Colonic mucosa (tissue), 4 donors: ENCODE results near the gene MACROD2. TPM values are rescaled to one million over a fixed set of nuclear protein-coding genes. Genes with fewer than 3 reads are reported as not detected.

Experiments
- DNase-seq: peaks from one replicate; pipeline ENCODE4 v3.0.0-alpha.2; 2020
- H3K27ac ChIP-seq: fragments of 200-600 bp; one replicate; pipeline ENCODE4 v1.8.0; 2021
- H3K27me3 ChIP-seq: fragments of 200-600 bp; one replicate; pipeline ENCODE4 v1.8.0; 2021
- H3K36me3 ChIP-seq: fragments of 200-600 bp; one replicate; pipeline ENCODE4 v1.8.0; 2021
- H3K4me1 ChIP-seq: fragments of 200-600 bp; one replicate; pipeline ENCODE4 v1.8.0; 2021; ENCODE audit warnings: mild to moderate bottlenecking
- H3K4me3 ChIP-seq: fragments of 200-600 bp; one replicate; pipeline ENCODE4 v1.8.0; 2021
- H3K9ac ChIP-seq, 2 donors: one replicate each; pipeline ENCODE4 v1.7.0; 2013; ENCODE audit warnings: control low read depth in 2 of 2, low read depth in 2 of 2, low read length in 2 of 2
- H3K9me3 ChIP-seq: fragments of 200-600 bp; one replicate; pipeline ENCODE4 v1.8.0; 2021
- CTCF ChIP-seq: fragments of 200-600 bp; IDR thresholded peaks from one replicate; pipeline ENCODE4 v1.8.0; 2022; ENCODE audit warnings: antibody characterized with exemption, mild to moderate bottlenecking
- intact Hi-C: fragments of 100-400 bp; cut with DNase I; formaldehyde crosslinking; loops from one replicate; pipeline ENCODE4 v1.14.1; 2022
- total RNA-seq, 2 donors: library from RNA; stranded (reverse); fragmentation: NEBNext Ultra II Directional in 1 of 2; extraction: Animal tissue kit (Norgen Biotek cat#: 25700) in 1 of 2; gene quantifications; one replicate each; pipeline ENCODE4 v1.2.1, GENCODE V29; 2021
- donor health status: healthy.
- donor health status: DM: no; HTN: no; CAD: no.
- donor health status: DM: no; HTN: no; CAD: no.

MACROD2 gene
- total RNA-seq, 2 donors from 2014 or later: 3.2 to 3.3 TPM

- H3K9ac ChIP-seq: no peak overlapping the region
- H3K27ac ChIP-seq: no peak overlapping the region
- H3K36me3 ChIP-seq: no peaks in the 10 kb centered on the region
- H3K4me1 ChIP-seq: no peaks in the 10 kb centered on the region
- no peak for DNase-seq
- no peak overlapping the region for H3K4me3 ChIP-seq
- H3K27me3 ChIP-seq: no peaks in the 10 kb centered on the region
- TF ChIP-seq CTCF: no peak
- H3K9me3 ChIP-seq: no peaks in the 10 kb centered on the region
- intact Hi-C loops: no loop called here
Observed at GRCh38 chr20:15909995-15910394, 1914.7 kb downstream of the MACROD2 start.

GRCh38 chr20:15911581-15911980 is 1916.3 kb downstream of the MACROD2 start:
- TF ChIP-seq CTCF: no peak
- no peak overlapping the region for H3K9ac ChIP-seq
- DNase-seq: no peak
- H3K36me3 ChIP-seq: no peaks in the 10 kb centered on the region
- intact Hi-C loops: no loop called here
- no peaks in the 10 kb centered on the region for H3K4me1 ChIP-seq
- H3K4me3 ChIP-seq: no peak overlapping the region
- no peaks in the 10 kb centered on the region for H3K9me3 ChIP-seq
- H3K27me3 ChIP-seq: no peaks in the 10 kb centered on the region
- no peak overlapping the region for H3K27ac ChIP-seq

- H3K27me3 ChIP-seq: no peaks in the 10 kb centered on the region
- H3K4me1 ChIP-seq: no peaks in the 10 kb centered on the region
- DNase-seq: no peak
- H3K9me3 ChIP-seq: no peaks in the 10 kb centered on the region
- H3K36me3 ChIP-seq: no peaks in the 10 kb centered on the region
- H3K27ac ChIP-seq: no peak overlapping the region
- H3K4me3 ChIP-seq: no peak overlapping the region
- H3K9ac ChIP-seq: no peak overlapping the region
- TF ChIP-seq CTCF: no peak
- intact Hi-C loops: no loop called here
Observed at GRCh38 chr20:15913391-15914025, 1918.2 kb downstream of the MACROD2 start.

GRCh38 chr20:15916623-15917022 is 1921.3 kb downstream of the MACROD2 start:
- Histone ChIP-seq H3K27me3 (no peaks in the 10 kb centered on the region), H3K27ac (no peak overlapping the region), H3K9ac (no peak overlapping the region), H3K9me3 (no peaks in the 10 kb centered on the region), H3K4me3 (no peak overlapping the region), H3K36me3 (no peaks in the 10 kb centered on the region), H3K4me1 (no peaks in the 10 kb centered on the region)
- DNase-seq: no peak
- TF ChIP-seq CTCF: no peak
- intact Hi-C loops: no loop called here

GRCh38 chr20:15917283-15917682 is 1922.0 kb downstream of the MACROD2 start:
- Histone ChIP-seq H3K9me3 (no peaks in the 10 kb centered on the region), H3K27me3 (no peaks in the 10 kb centered on the region), H3K4me3 (no peak overlapping the region), H3K27ac (no peak overlapping the region), H3K36me3 (no peaks in the 10 kb centered on the region), H3K9ac (no peak overlapping the region), H3K4me1 (no peaks in the 10 kb centered on the region)
- TF ChIP-seq CTCF: no peak
- intact Hi-C loops: no loop called here
- DNase-seq: no peak
